GM19438 (cell line): ENCODE measurements around the gene CACNA1F.

Experiments
- ATAC-seq: cut with Tn5 transposase; IDR thresholded peaks from one replicate; pipeline ENCODE4 v1.9.1; 2021; ENCODE audit warnings: low read depth; ENCODE audit not compliant: unreplicated experiment

The CACNA1F gene

DNA sequence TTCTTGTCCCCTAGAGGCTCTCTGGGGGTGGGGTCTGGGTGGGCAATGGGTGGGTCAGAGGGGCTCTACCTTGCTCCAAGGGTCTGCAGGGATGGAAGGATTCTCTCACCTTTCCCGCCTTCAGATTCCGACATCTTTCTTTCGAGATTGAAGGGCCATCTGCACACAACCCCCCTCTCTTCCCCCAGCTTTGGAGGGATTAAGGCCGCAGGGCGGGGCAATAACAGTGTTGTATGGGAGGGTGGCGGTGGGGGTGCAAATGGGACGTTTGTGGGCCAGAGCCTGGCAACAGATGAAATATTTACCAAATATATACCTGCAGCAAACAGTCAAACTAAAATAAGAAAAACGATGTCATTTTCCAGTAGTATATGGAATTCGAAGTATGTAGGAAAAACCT lies at the start of gene CACNA1F:
Gene CACNA1F (minus strand): TSS at position 165 of the 400 bp plus-strand sequence. CDS start 31 bp downstream, at position 134.
- ATAC-seq, result no peak

DNA sequence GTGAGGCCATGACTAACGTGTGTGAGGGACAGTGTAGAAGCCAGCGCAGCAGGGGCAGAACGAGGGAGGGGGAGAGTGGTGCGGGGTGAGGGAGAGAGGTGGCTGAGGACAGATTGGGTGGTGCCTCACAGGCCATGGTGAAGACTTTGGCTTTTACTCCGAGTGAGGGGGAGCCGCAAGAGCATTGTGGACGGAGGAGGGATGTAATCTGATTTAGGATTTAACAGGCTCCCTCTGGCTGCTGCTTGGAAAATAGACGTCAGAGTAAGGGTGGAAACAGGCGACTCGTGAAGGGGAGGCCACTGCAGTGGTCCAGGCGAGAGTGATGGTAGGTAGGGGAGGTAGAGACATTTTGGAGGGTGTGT lies 49.5 kb upstream of the CACNA1F start:
- no peak for ATAC-seq

DNA sequence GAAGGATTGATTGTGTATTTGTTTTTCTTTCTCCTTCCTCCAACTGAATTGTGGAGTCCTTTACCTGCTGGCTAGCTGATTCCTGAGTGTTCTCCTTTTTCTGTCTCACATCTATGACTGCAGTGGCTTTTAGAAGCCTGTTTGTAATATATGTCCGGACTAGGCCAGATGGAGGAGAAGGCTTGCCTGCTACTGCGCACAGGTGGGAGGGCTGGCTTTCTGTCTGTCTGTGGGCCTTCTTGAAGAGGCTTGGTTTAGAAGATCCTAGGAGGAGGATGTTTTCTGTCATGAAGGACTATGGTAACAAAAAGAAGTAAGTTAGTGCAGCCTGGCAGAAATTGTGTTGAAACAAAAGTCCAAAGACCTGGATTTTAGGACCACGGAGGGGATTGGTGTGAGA lies 44.9 kb upstream of the CACNA1F start:
- no peak for ATAC-seq

DNA sequence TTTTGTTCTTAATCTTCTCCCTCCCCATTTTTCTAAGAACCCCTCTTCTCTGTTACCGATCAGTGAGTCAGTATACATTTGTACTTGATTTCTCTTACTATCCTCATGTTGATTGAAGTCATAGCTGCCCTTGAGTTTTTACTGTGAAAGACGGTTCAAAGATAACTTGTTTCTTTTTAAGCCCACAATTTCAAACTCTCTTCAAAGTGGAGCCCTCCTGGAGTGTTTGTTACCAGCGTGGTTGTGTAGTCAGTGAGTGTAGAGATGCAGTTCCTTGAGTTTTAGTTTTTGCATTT lies 44.3 kb upstream of the CACNA1F start:
- no peak for ATAC-seq

DNA sequence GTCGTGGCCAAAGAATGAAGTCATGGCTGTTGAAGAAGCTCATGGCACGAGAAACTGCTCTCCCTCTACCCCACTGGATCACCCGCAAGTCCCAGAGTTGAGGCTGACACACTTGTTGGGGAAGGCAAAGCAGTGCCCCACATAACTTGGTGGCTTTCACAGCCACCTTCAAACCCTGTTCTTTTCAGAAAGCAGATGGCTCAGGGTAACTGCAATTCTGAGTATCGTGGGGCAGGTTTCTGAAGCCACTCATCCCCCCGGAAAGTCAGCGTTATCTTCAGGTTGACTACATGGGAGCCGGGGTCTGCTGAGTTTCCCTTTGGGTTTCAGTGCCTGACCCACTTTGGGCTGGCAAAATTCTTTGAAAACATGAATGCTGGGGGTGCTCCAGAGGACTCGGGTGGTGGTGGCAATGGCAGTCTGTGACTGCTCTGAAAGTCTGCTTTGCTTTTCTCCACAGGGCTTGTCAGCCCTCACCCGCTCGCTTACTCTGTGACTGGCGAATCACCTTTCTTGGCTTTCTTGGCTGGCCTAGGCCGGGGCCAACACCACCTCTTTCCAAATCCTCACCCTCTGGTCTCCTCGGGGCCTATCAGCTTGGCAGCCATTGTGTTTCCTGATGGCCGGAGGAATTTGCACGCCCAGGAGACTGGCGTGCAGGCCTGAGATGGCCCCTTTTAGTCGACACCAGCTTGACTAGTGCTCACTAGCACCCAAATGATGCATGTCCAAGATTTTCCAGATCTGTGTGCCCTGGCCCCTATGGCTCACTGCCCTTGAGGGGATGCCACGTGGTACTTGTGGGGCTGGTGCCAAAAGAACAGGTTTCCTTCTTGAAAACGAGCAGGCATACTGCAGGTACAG lies 43.8 kb upstream of the CACNA1F start:
- no peak for ATAC-seq

DNA sequence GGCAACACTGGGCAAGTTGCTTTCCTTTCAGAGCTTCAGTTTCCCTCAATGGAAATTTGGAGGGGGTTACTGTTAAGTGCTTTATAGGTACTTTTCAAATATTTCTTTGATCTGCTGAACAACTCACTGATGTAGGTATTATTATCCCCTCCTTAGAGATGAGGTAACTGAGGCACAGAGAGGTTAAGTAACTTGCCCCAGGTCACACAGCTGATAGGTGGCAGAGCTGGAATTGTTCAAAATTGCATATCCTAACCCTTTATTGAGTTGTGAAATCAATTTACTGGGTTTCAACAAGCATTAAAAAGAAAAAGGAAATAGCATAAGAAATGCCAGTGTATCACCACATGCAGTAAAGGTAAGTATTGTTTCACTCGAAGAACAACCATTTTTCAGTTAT lies 43.1 kb upstream of the CACNA1F start:
- no peak for ATAC-seq

DNA sequence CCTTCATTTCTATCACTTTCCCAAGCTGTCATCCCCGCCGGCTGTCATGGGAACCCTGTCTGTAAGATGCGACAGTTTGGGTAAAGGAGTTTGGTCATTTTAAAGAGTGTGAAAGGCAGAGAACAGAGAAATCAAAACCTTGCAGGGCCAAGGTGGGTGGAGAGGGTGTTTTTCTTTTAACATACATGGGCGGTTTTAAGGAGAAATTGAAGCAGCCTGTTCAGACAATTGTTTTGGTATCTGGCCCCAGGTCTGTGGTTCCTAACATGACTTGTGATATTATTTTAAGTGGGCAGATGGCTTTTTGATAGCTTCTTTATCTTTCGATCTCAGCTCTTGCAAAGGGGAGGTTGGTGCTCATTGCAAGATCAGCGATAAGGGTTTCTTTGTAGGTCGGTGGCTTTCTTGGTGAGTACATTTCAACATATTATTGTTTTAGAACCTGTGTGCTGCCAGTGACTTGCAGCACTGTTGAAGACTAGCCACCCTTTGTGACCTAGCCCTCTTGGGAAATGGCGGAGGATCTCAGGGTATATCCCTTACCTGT lies 40.1 kb upstream of the CACNA1F start:
- no peak for ATAC-seq

DNA sequence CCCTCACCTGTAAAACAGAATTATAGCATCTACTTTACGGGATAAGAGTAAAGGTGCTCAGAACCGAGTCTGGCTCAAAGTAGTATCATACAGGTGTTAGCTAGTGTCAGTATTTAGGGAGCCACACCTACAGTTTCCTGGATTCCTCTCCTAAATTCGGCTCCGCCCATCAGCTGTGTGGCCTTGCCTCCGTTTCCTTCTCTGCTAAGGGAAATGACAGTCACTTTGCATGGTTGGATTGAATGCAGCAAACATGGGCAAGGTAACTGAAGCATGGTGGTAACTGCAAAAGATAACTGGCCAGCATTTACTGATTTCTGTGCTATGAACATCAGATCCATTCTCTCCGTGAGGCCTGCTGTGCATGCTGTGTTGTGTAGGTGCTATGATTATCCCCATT lies 39.3 kb upstream of the CACNA1F start:
- no peak for ATAC-seq

DNA sequence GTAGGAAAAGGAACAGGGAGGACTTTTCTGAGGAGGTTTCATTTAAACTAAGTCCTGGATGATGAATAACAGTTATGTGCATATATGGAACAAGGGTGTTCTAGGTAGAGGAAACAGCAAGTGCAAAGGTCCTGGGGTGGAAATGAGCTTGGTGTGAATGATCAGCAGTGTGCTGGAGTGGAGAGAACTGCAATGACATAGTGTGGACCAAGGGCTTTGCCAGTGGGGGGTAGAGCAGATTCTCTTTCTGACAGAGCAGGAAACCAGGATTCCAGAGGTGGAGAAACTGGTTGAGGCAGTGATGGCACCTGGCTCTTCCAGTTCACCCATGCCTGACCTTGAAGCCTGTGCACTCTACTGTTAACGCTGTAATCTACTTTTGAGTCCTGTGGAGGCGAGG lies 38.2 kb upstream of the CACNA1F start:
- ATAC-seq, result no peak

DNA sequence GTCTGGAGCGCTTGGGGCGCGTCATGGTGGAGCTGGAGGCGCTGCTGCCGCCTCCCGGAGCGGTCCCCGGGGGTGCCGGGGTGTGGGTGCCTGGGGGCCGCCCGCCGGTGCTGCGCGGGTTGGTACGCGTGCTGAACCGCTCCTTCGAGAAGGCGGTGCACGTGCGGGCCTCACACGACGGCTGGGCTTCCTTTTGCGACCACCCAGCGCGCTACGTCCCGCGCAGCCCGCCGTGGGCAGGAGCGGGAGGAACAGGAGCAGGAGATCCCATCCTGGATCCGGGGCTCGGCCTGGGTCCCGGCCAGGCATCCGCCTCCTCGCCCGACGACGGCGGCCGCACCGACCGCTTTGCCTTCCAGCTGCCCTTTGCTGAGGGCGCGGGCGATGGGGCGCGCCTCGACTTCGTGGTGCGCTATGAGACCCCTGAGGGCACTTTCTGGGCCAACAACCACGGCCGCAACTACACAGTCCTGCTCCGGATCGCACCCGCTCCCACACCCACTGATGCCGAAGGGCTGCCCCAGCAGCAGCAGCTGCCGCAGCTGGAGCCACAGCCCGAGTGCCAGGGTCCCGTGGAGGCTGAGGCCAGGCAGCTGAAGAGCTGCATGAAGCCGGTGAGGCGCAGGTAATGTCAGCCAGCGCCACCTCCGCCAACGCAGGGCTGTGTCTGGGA lies 37.2 kb upstream of the CACNA1F start:
- ATAC-seq, result no peak

DNA sequence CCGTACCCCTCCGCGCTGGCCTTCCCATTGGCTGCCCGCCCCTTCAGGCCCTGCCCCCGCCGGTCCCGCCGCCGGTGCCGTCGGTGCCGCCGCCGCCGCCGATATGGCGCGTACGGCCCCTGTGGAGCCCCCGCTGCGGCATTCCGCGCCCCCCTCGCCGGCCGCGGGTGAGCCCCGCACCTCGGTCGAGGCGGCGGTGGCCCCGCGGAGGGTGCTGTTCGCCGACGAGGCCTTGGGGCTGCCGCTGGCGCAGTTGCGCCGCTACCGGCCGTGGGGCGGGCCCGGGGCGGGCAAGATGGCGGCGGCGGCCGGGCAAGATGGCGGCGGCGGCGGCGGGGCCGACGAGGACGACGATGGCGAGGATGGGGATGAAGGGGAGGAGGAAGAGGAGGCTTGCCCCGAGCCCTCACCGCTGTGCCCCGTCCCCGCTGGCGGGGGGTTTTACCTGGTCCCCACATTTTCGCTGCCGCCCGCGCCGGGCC lies 36.7 kb upstream of the CACNA1F start, which contains the start of gene PPP1R3F:
Gene PPP1R3F (plus strand): TSS at position 27 of the 482 bp plus-strand sequence. CDS start 77 bp downstream, at position 104.
- ATAC-seq, result peak; percentile 8

DNA sequence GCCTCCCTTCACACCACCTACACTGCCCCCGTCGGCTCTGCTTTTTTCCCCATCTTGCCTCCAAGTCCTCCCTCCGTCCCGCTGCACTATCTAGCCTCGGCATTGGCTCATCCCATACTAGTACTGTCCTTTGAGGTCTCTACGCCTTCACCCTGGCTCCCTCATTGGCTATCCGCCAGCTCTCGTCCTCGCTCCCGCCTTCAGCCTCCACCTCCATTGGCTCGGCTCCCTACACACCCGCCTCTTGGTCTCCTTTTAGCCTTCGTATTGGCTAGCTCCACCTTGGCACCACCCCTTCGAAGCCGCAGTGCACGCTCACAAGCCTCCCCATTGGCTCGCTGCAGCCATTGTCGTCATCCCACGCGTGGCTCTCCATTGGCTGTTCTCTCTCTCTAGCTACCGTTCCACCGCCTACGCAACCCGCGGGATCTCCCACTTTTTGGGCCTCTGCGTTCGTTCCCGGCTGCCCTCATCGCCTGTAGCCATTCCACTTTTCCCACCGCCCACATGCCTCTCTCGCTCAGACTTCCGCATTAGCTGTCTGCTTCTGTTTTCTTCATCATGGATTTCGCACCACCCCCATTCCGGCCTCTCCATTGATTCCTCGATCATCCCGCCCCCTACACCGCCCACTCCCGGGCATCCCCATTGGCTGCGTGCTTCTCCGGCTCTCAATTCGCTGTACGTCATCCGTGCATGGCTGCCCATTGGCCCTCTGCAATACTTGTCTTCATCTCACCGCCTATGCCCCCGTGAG lies 36.0 kb upstream of the CACNA1F start:
- ATAC-seq, result peak; percentile 86

DNA sequence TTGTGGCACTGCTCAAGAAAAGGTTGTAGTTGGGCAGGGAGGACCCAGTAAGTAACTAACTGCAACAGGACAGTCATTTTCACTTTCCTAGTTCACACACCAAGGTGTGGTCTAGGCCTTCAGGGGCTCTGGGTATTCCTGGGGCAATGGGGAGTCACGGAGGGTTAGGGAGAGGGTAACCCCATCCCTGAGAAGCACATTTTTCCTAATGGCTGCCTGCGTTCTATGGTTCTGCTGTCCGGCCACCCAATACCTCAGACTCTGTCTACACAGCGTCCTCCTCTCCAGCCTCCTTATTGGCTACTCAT lies 35.5 kb upstream of the CACNA1F start:
- ATAC-seq, result no peak

DNA sequence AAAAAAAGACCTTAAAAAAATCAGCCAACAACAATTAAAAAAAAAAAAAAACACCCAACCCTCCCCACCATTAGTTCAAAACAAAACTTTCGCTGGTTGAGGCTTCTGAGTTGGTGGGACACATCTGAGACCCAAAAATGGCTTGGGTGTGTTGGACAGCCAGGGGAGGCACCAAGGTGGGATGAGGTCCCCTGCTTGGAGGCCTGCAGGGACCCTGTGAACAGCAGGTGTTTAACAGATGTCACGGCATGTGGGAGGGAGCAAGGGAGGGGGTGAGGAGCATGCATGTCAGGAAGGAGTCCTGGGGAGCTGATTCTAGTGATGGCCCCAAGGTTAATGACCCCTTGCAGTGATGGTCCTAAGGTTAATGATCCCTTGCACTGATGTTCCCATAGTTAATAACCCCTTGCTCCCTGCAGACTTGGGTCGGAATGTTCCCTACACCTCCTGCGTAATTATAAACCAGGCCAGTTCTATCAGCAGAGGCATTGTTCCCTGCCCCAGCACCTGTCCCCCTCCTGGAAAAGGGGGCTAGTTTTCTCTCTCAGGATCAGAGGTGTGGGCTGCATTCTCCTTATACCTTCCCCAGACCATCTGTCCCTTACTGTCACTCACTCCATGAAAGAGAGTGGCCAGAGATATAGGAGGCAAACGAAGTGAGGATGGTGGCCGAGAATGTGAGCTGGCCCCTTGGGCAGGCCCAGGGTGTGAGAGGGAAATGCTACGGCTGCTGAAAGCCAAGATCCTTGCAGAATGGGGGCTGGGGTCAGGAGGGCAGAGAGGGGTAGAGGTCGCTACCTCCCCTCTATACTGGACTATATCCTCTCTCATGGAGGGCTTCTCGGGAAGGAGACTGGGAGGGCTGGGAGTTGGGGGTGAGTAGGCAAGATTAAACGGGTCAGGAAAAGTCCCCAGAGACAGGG lies 33.6 kb upstream of the CACNA1F start:
- no peak for ATAC-seq

DNA sequence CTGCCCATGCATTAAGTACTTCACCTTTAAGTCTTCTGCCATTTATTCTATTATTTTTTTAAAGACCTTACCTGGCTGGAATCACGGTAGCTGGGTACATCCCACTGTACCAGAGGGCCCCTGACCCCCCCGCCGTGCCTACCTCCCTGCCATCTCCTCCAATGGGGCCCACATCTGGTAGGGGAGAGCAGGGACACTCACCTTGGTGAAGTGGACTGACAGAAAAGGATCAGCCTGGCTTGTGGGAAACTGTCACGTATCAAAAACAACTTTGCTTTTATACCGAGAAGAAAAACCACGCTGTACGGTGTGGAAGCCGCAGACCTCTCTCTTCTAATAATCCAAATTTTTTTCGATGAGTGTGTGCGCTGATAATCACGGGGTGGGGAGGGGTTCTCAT lies 31.3 kb upstream of the CACNA1F start, which contains the start of gene FOXP3:
Gene FOXP3 (minus strand): TSS at position 251 of the 400 bp plus-strand sequence. CDS start 6,205 bp downstream, outside the sequence.
- ATAC-seq, result no peak

DNA sequence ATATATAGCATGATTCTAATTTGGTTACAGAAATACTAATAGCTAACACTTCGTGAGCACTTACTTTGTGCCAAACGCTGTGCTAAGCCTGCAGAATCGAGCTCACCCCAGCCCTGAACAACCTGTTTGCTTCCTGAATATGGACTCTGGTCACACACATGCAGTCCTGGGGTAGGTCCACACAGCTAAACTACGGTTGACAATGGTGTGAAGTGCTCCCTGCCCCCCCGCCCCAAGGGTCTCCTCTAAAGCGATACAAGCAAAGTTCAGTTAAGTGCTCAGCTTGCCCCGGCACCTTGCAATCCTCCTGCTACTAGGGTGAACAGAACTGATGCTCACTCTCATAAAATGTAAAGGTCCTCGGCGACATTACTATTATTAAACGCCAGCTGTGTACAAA lies 30.5 kb upstream of the CACNA1F start:
- no peak for ATAC-seq

DNA sequence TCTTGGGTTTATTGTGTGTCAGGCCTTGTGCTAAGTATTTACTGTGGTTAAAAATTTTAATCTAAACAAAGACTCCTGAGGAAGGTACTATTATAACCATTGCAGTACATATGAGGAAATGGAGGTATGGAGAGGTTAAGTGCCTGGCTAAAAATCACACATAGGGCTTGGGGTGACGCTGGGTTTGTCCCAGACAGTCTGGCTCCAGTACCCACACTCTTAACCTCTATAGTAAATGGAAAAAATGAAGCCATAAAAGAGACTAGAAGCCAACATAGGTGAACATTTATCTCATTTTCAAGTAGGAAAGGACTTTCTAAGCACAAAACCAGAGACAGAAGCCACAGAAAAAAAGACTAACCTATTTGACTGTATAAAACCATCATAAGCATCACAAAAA lies 29.5 kb upstream of the CACNA1F start:
- ATAC-seq, result no peak

DNA sequence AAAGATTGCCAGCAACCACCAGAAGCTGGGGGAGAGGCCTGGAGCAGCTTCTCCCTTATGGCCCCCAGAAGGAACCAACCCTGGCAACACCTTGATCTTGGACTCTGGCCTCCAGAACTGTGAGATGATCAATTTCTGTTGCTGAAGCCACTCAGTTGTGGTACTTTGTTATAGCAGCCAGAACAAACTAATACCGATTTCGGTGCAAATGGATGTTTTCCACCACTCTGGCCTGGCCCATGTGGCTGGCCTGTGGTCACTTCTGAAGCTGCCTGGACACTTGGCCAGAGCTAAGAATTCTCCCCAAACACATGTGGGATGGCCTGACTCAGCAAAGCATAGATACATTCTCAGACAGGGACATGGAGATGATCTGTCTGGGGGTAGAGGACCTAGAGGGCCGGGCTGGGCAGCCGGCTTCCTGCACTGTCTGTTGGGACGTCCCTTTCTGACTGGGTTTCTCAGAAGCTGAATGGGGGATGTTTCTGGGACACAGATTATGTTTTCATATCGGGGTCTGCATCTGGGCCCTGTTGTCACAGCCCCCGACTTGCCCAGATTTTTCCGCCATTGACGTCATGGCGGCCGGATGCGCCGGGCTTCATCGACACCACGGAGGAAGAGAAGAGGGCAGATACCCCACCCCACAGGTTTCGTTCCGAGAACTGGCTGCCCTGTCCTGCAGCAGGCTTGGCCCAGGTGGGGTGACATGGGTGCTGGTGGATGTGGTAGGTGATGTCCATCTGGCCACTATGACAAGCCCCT lies 27.3 kb upstream of the CACNA1F start:
- ATAC-seq, result no peak

DNA sequence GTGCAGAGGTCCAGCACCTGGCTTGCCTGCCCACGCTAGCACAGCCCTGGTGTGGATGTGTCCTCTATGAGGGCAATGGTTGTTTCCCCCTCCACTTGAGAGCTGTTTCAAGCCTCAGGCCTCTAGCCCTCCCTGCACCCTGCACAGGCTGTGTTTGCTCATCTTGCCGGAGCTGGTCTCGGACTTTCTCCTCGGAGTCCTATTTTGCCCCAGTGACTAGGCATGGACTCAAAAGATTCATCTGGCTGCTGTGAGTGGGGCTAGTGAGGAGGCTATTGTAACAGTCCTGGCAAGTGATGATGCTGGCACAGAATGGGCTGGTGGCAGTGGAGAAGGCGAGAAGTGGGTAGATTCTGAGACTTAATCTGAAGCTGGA lies 25.6 kb upstream of the CACNA1F start:
- ATAC-seq, result no peak
